ENCODE data around the gene EEFSEC.

GRCh38 chr3:128382221-128382807 is 229.0 kb downstream of the EEFSEC start:
- TF ChIP-seq CTCF (IDR thresholded peaks at IDR 0.05; ENCODE audit: low read length), result no peak
- TF ChIP-seq EZH2phosphoT487 (IDR thresholded peaks at IDR 0.05; ENCODE audit: low read length), result no peak

Data from MM.1S (cell line).